PFSK-1 (cell line): ENCODE results near the gene SLC9A2.

Experiments used
- POLR2AphosphoS5 ChIP-seq: IDR thresholded peaks from 2 replicates; pipeline ENCODE4 v1.6.1; 2012; ENCODE audit warnings: low read depth, mild to moderate bottlenecking, control low read depth, low read length, moderate library complexity
- TAF1 ChIP-seq: IDR thresholded peaks from 2 replicates; pipeline ENCODE4 v1.6.1; 2012; ENCODE audit warnings: low read length, control low read depth, borderline replicate concordance; ENCODE audit not compliant: insufficient read depth
- TF ChIP-seq, protein P1 (sequence below), 2 experiments: IDR thresholded peaks; 2 replicates each; pipeline versions ENCODE4 v1.6.1 to v1.8.0; 2011 to 2012; ENCODE audit warnings: low read depth in 2 of 2, low read length in 2 of 2, control low read depth in 1 of 2, inconsistent platforms in 1 of 2, mild to moderate bottlenecking in 1 of 2, moderate library complexity in 1 of 2; ENCODE audit not compliant: insufficient read depth in 1 of 2

DNA sequence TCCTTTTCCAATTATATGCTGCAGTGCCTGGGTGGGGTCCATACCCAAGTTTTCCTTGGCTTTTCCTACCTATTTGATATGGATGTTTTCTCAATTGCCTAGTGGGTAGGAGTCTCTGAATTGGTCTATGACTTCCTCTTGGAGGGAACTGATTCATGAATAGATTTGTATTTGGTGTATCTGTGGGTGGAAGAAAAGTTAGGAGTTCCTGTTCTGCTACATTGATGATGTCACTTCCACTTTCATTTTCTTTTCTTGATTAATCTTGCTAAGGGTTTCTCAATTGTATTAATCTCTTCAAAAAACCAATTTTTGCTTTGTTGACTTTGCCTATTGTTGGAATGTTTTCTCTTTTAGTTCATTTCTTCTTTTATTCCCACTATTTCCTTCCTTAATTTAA lies 37.4 kb upstream of the SLC9A2 start:
- TF ChIP-seq TAF1 (no peak), POLR2AphosphoS5 (no peak)
- TF ChIP-seq, protein P1, sequence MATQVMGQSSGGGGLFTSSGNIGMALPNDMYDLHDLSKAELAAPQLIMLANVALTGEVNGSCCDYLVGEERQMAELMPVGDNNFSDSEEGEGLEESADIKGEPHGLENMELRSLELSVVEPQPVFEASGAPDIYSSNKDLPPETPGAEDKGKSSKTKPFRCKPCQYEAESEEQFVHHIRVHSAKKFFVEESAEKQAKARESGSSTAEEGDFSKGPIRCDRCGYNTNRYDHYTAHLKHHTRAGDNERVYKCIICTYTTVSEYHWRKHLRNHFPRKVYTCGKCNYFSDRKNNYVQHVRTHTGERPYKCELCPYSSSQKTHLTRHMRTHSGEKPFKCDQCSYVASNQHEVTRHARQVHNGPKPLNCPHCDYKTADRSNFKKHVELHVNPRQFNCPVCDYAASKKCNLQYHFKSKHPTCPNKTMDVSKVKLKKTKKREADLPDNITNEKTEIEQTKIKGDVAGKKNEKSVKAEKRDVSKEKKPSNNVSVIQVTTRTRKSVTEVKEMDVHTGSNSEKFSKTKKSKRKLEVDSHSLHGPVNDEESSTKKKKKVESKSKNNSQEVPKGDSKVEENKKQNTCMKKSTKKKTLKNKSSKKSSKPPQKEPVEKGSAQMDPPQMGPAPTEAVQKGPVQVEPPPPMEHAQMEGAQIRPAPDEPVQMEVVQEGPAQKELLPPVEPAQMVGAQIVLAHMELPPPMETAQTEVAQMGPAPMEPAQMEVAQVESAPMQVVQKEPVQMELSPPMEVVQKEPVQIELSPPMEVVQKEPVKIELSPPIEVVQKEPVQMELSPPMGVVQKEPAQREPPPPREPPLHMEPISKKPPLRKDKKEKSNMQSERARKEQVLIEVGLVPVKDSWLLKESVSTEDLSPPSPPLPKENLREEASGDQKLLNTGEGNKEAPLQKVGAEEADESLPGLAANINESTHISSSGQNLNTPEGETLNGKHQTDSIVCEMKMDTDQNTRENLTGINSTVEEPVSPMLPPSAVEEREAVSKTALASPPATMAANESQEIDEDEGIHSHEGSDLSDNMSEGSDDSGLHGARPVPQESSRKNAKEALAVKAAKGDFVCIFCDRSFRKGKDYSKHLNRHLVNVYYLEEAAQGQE (IDR thresholded peaks at IDR 0.05; ENCODE audit: insufficient read depth in 1 of 2, low read depth in 2 of 2, low read length in 2 of 2) = no peak
